Trophoblast cell (in vitro differentiated cells and primary cell): ENCODE measurements around the gene NFE2L2. TPM values are rescaled to one million over a fixed set of nuclear protein-coding genes. Genes with fewer than 3 reads are reported as not detected.

ENCODE experiments used
- DNase-seq, 2 donors: peaks; one replicate each; pipeline ENCODE4 v3.0.0-alpha.2; 2016
- H2AFZ ChIP-seq: 2 replicates; pipeline ENCODE4 v1.6.1; 2013; ENCODE audit warnings: low read length, moderate library complexity, mild to moderate bottlenecking; ENCODE audit not compliant: insufficient read depth, poor library complexity
- H2AK5ac ChIP-seq: 2 replicates; pipeline ENCODE4 v1.6.1; 2013; ENCODE audit warnings: mild to moderate bottlenecking, low read length
- H2BK120ac ChIP-seq: 2 replicates; pipeline ENCODE4 v1.6.1; 2013; ENCODE audit warnings: low read length, mild to moderate bottlenecking, moderate library complexity; ENCODE audit not compliant: insufficient read depth, poor library complexity
- H2BK12ac ChIP-seq: 2 replicates; pipeline ENCODE4 v1.6.1; 2013; ENCODE audit warnings: mild to moderate bottlenecking, low read length, moderate library complexity
- H2BK5ac ChIP-seq: 2 replicates; pipeline ENCODE4 v1.6.1; 2013; ENCODE audit warnings: low read length, low read depth, moderate library complexity, mild to moderate bottlenecking; ENCODE audit not compliant: poor library complexity
- H3K14ac ChIP-seq: 2 replicates; pipeline ENCODE4 v1.6.1; 2013; ENCODE audit warnings: mild to moderate bottlenecking, low read length
- H3K18ac ChIP-seq: 2 replicates; pipeline ENCODE4 v1.6.1; 2013; ENCODE audit warnings: mild to moderate bottlenecking, low read length
- H3K23ac ChIP-seq: 2 replicates; pipeline ENCODE4 v1.6.1; 2013; ENCODE audit warnings: low read length
- H3K27ac ChIP-seq: 2 replicates; pipeline ENCODE4 v1.5.1; 2013; ENCODE audit warnings: low read depth, mild to moderate bottlenecking, inconsistent platforms, low read length, moderate library complexity
- H3K27me3 ChIP-seq: 2 replicates; pipeline ENCODE4 v1.6.1; 2013; ENCODE audit warnings: inconsistent platforms, mild to moderate bottlenecking, low read length, moderate library complexity; ENCODE audit not compliant: insufficient read depth
- H3K36me3 ChIP-seq, 2 experiments: 1 replicate in 1 of 2; 2 replicates in 1 of 2; pipeline ENCODE4 v1.6.1; 2013; ENCODE audit warnings: low read length in 2 of 2, mild to moderate bottlenecking in 2 of 2, moderate library complexity in 1 of 2; ENCODE audit not compliant: insufficient read depth in 2 of 2, control insufficient read depth in 1 of 2
- H3K4ac ChIP-seq: 2 replicates; pipeline ENCODE4 v1.6.1; 2013; ENCODE audit warnings: low read depth, mild to moderate bottlenecking, low read length, moderate library complexity
- H3K4me1 ChIP-seq, 2 experiments: 1 replicate in 1 of 2; 2 replicates in 1 of 2; pipeline ENCODE4 v1.6.1; 2013; ENCODE audit warnings: low read length in 2 of 2, mild to moderate bottlenecking in 2 of 2, moderate library complexity in 1 of 2; ENCODE audit not compliant: insufficient read depth in 2 of 2, control insufficient read depth in 1 of 2
- H3K4me2 ChIP-seq: 2 replicates; pipeline ENCODE4 v1.6.1; 2013; ENCODE audit warnings: inconsistent platforms, mild to moderate bottlenecking, low read length, moderate library complexity
- H3K4me3 ChIP-seq: 2 replicates; pipeline ENCODE4 v1.5.1; 2013; ENCODE audit warnings: mild to moderate bottlenecking, low read depth, low read length, inconsistent platforms
- H3K79me1 ChIP-seq: one replicate; pipeline ENCODE4 v1.6.1; 2013; ENCODE audit warnings: low read length
- H3K79me2 ChIP-seq: 2 replicates; pipeline ENCODE4 v1.6.1; 2013; ENCODE audit warnings: low read length, mild to moderate bottlenecking; ENCODE audit not compliant: control insufficient read depth, insufficient read depth, poor library complexity
- H3K9ac ChIP-seq: 2 replicates; pipeline ENCODE4 v1.6.1; 2013; ENCODE audit warnings: mild to moderate bottlenecking, low read length
- H3K9me3 ChIP-seq: 2 replicates; pipeline ENCODE4 v1.6.1; 2013; ENCODE audit warnings: low read depth, mild to moderate bottlenecking, control low read depth, inconsistent platforms, low read length; ENCODE audit not compliant: insufficient read depth
- H4K12ac ChIP-seq: 2 replicates; pipeline ENCODE4 v1.6.1; 2013; ENCODE audit warnings: low read depth, mild to moderate bottlenecking, low read length, moderate library complexity
- H4K8ac ChIP-seq: 2 replicates; pipeline ENCODE4 v1.6.1; 2013; ENCODE audit warnings: low read depth, mild to moderate bottlenecking, low read length, moderate library complexity
- H4K91ac ChIP-seq: one replicate; pipeline ENCODE4 v1.6.1; 2013; ENCODE audit warnings: low read depth, mild to moderate bottlenecking, low read length, moderate library complexity
- WGBS: extraction: QIAGEN DNeasy Blood & Tissue Kit; methylation state at CpG from one replicate; pipeline ENCODE4 v1.1.7; 2013; ENCODE audit warnings: missing lambda C conversion rate; ENCODE audit not compliant: insufficient read length, insufficient coverage; ENCODE audit errors: extremely low coverage; 5-methylcytosine and 5-hydroxymethylcytosine counted together
- polyA plus RNA-seq: library from polyadenylated mRNA; stranded (reverse); fragments of 200-250 nt; gene quantifications from 2 replicates; pipeline ENCODE4 v1.2.3, GENCODE V29; 2013

Gene NFE2L2
- polyA plus RNA-seq: 78.1 and 80.1 TPM in 2 replicates

DNA sequence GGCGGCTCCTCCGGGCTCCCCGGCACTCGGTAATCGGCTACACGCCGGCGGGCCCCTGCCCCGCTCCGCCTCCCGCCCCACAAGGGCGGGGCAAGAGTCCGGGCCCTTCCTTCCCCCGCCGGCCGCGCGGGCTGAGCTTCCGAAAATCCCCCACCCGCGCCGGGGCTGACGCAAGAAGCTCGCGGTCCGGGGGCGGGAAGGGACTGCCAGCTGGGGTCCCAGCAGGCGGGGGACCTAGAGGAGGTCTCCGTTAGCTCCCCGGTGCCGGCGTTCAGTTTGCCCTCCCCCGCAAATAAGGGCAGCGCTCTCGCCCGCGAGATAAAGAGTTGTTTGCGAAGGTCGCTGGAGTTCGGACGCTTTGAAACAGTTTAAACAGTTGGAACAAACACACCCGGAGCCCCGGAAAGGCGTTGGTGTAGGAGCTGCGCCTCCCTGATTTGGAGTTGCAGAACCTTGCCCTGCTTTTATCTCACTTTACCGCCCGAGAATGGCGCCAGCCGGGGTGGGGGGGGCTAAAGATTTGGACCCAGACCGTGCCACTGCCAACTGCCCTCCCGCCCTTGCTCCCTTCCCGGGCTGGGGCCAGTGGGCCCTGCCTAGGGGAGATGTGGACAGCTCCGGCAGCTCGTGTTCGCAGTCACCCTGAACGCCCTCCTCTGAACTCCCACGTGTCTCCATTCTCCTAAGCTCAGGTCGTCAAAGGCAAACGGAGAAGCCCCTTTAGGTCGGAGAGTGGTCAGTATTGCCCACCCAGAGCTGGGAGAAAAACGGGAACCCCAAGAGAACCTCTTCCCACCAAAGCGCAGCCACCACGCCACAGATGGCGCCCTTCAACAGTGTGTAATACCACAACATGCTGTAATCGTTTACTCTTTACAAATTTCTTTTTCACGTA lies at the start of gene NFE2L2:
NFE2L2 (minus strand) TSS at position 35 of the 895 bp plus-strand sequence. CDS start 151 bp downstream, outside the sequence.
- H4K12ac ChIP-seq: peak within 1 kb of the TSS; percentile 99
- peak within 1 kb of the TSS; percentile 98 for H3K4me3 ChIP-seq
- DNase-seq: peak; percentile 81 to 83
- no peaks in the 10 kb centered on the region for H3K9me3 ChIP-seq
- H3K27ac ChIP-seq: peak within 1 kb of the TSS; percentile 97
- H2AFZ ChIP-seq: peak within 1 kb of the TSS; percentile 95
- H3K4me2 ChIP-seq: peak within 1 kb of the TSS; percentile 100
- no peak within 1 kb of the TSS for H3K23ac ChIP-seq
- H3K79me1 ChIP-seq: peaks cover 17% of the 10 kb centered on the region
- peak within 1 kb of the TSS; percentile 100 for H3K18ac ChIP-seq
- peak within 1 kb of the TSS; percentile 99 for H3K14ac ChIP-seq
- peak within 1 kb of the TSS; percentile 92 for H2BK12ac ChIP-seq
- H2BK5ac ChIP-seq: peak within 1 kb of the TSS; percentile 98
- peak within 1 kb of the TSS; percentile 97 for H3K9ac ChIP-seq
- H3K79me2 ChIP-seq: peaks cover 11% of the 10 kb centered on the region
- peak within 1 kb of the TSS; percentile 97 for H4K91ac ChIP-seq
- no peaks in the 10 kb centered on the region for H3K4me1 ChIP-seq
- H3K4ac ChIP-seq: peak within 1 kb of the TSS; percentile 99
- H2AK5ac ChIP-seq: peak within 1 kb of the TSS; percentile 98
- no peaks in the 10 kb centered on the region for H3K27me3 ChIP-seq
- peak within 1 kb of the TSS; percentile 99 for H2BK120ac ChIP-seq
- WGBS: no CpG with 5 or more reads among the region's 66 CpGs
- H4K8ac ChIP-seq: peak within 1 kb of the TSS; percentile 96
- H3K36me3 ChIP-seq: no peaks in the 10 kb centered on the region

DNA sequence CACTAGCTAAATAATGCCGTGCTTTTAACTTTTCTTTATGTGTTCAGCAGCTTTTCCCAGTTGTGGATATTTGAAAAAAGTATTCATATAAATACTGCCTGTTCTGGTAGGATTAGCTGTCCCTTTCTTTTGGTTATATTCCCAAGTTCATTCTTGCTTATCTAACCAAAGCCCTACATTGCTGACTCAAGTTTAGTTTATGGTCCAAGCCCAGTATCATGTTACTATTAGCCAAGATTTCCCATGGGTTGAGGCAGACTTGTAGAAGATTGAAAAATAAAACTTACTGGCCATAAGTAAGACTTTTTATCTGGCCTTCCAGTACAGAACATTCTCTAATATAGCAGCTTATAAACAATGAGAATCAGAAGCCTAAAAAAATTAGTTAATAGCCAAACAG lies 49.7 kb upstream of the NFE2L2 start:
- no peak overlapping the region for H3K4me3 ChIP-seq
- no peaks in the 10 kb centered on the region for H3K4me1 ChIP-seq
- H3K4ac ChIP-seq: no peak overlapping the region
- no peak overlapping the region for H3K27ac ChIP-seq
- H3K23ac ChIP-seq: no peak overlapping the region
- no peak overlapping the region for H3K14ac ChIP-seq
- no peak overlapping the region for H2BK5ac ChIP-seq
- H3K79me2 ChIP-seq: no peaks in the 10 kb centered on the region
- no peak overlapping the region for H2AK5ac ChIP-seq
- no peak overlapping the region for H2AFZ ChIP-seq
- no peaks in the 10 kb centered on the region for H3K36me3 ChIP-seq
- H4K8ac ChIP-seq: no peak overlapping the region
- no peak overlapping the region for H2BK12ac ChIP-seq
- WGBS: no CpG with 5 or more reads among the region's 1 CpG
- H4K12ac ChIP-seq: no peak overlapping the region
- no peaks in the 10 kb centered on the region for H3K79me1 ChIP-seq
- H2BK120ac ChIP-seq: no peak overlapping the region
- H3K9ac ChIP-seq: no peak overlapping the region
- H4K91ac ChIP-seq: no peak overlapping the region
- H3K4me2 ChIP-seq: no peak overlapping the region
- DNase-seq: no peak
- no peaks in the 10 kb centered on the region for H3K9me3 ChIP-seq
- no peak overlapping the region for H3K18ac ChIP-seq
- H3K27me3 ChIP-seq: no peaks in the 10 kb centered on the region

DNA sequence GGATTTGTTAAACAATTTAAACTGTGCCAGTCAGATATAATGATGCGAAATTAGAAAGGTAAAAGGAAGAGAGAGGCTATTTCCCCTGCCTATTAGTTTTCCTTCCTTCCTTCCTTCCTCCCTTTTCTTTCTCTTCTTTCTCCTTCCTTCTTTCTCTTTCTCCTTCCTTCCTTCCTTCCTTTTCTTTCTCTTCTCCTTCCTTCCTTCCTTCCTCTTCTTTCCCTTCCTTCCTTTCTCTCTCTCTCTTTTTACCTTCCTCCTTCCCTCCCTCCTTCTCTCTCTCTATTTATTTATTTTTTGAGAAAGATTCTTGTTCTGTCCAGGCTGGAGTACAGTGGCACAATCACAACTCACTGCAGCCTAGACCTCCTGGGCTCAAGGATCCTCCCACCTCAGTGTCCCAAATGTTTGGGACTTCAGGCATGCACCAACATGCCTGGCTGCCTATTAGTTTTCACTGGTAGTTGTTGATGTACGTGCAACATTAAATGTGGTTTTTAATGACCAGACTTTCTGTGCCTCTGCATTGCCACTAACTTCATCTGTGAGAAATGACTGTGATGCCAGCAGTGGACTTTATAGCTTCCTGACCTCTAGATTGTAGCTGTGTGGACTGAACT lies 48.7 kb upstream of the NFE2L2 start:
- H2BK120ac ChIP-seq: no peak overlapping the region
- H3K79me1 ChIP-seq: no peaks in the 10 kb centered on the region
- no CpG with 5 or more reads among the region's 2 CpGs for WGBS
- no peak overlapping the region for H2AFZ ChIP-seq
- H3K27ac ChIP-seq: no peak overlapping the region
- no peak for DNase-seq
- no peak overlapping the region for H2BK12ac ChIP-seq
- no peak overlapping the region for H3K4ac ChIP-seq
- H3K79me2 ChIP-seq: no peaks in the 10 kb centered on the region
- no peaks in the 10 kb centered on the region for H3K4me1 ChIP-seq
- no peak overlapping the region for H3K14ac ChIP-seq
- H3K4me3 ChIP-seq: no peak overlapping the region
- H4K8ac ChIP-seq: no peak overlapping the region
- H3K23ac ChIP-seq: no peak overlapping the region
- H3K9me3 ChIP-seq: no peaks in the 10 kb centered on the region
- H3K18ac ChIP-seq: no peak overlapping the region
- H3K27me3 ChIP-seq: no peaks in the 10 kb centered on the region
- H4K12ac ChIP-seq: no peak overlapping the region
- H2AK5ac ChIP-seq: no peak overlapping the region
- peak overlapping the region; percentile 24 for H4K91ac ChIP-seq
- no peak overlapping the region for H3K9ac ChIP-seq
- no peak overlapping the region for H3K4me2 ChIP-seq
- no peak overlapping the region for H2BK5ac ChIP-seq
- no peaks in the 10 kb centered on the region for H3K36me3 ChIP-seq

GRCh38 chr2:177312562-177312961 lies 48.0 kb upstream of the NFE2L2 start:
- Histone ChIP-seq H3K79me2 (no peaks in the 10 kb centered on the region), H3K4ac (no peak overlapping the region), H2BK12ac (no peak overlapping the region), H2BK120ac (no peak overlapping the region), H3K36me3 (no peaks in the 10 kb centered on the region), H3K23ac (no peak overlapping the region), H3K9me3 (no peaks in the 10 kb centered on the region), H3K27ac (no peak overlapping the region), H4K91ac (no peak overlapping the region), H3K9ac (no peak overlapping the region), H3K4me3 (no peak overlapping the region), H3K18ac (no peak overlapping the region), H3K79me1 (no peaks in the 10 kb centered on the region), H3K14ac (no peak overlapping the region), H4K12ac (no peak overlapping the region), H2BK5ac (no peak overlapping the region), H3K4me2 (no peak overlapping the region), H2AFZ (no peak overlapping the region), H4K8ac (no peak overlapping the region), H2AK5ac (no peak overlapping the region), H3K27me3 (no peaks in the 10 kb centered on the region), H3K4me1 (no peaks in the 10 kb centered on the region)
- WGBS: no CpG with 5 or more reads among the region's 1 CpG
- DNase-seq: no peak
